NCI-H446 treated with DMSO at 0.1 percent for 48 hours (cell line): ENCODE results near the gene CLN6.
"Not testable (repeated sequence)": the region's sequence is repeated elsewhere in the genome, so short reads cannot be mapped to it uniquely, and the experiment has no call there.

ENCODE experiments used
- DNase-seq: peaks from one replicate; lab custom pipeline; 2025; lab: John Stamatoyannopoulos, UW

The CLN6 gene

GRCh38 chr15:68190048-68190447, 39.5 kb downstream of the CLN6 start:
- no peak for DNase-seq

DNA sequence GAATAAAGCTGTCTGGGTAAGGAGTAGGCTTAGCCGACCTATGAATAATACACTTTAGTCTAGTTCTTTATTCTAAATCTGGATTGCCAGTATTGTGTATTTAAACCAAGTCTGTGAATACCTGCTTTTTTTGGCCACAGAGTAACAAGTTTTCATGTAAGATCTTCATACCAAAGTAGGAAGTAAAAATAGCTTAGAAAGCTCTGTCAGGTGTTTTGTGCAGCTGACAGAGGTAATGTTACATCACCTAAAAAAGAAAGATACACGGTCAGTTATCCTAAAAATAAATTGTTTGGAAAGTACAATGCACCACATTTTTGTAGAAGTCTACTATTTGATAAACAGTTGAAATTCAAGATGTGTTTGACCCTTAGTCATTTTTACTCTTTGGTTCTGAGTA, 40.9 kb downstream of the CLN6 start:
- no peak for DNase-seq

GRCh38 chr15:68187559-68187958, 42.0 kb downstream of the CLN6 start:
- peak; percentile 88 for DNase-seq

DNA sequence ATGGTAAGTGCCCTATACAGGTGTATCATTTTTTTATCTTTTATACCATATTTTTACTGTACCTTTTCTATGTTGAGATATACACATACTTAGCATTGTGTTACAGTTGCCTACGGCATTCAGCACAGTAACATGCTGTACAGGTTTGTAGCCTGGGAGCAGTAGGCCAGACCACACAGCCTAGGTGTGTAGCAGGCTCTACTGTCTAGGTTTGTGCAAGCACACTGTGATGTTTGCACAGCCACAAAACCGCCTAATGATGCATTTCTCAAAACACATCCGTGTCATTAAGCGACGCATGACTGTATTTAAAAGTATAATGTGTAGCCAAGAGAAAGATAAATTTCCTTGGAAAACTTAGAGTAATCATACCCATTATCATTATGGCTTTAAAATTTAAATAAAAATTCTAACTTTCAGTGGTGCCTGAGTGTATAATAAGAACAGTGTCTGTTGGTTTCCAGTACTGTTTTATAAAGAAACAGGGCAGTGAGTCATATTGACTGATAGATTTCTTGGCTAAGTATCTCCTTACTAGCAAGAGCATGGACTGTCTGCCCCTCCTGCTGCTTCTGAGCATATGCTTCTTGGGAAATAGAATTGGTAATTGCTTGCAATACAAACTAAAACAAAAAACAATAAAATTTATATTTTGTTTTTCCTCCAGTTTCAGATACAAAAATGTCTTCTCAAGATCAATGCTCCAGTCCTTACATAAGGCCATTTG, 42.7 kb downstream of the CLN6 start:
- peak; percentile 56 for DNase-seq

DNA sequence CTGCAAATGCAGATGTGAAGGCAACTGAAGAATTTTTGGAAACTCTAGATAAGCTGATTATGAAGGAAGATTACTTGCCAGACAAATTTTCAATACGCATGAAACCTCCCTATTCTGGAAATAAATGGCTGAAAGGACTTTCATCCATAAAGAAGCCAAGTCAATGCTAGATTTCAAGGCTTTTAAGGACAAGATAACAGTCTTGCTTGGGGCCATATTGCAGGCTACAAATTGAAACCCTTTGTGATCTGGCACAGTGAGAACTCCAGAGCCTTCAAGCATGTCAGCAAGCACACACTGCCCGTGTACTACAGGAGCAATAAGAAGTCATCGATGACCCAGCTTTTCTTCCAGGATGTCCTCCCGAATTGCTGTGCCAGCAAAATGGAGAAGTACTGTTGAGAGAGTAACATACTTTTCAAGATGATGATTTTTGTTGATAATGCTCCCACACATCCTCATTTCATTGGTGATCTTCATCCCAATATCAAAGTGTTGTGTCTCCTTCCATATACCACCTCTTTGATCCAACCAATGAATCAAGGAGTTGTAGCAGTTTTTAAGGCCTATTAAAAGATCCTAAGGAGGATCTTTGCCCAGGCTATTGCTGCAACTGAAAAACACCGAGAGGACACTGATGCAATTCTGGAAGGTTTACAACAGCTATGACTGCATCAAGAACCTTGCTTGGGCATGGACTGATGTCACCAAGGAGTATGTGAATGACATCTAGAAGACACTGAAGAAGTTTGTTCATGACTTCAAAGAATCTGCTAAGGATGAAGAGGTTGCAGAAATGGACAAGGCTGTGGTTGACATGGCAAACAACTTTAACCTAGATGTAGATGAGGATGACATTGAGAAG, 44.7 kb downstream of the CLN6 start:
- DNase-seq, result no peak

DNA sequence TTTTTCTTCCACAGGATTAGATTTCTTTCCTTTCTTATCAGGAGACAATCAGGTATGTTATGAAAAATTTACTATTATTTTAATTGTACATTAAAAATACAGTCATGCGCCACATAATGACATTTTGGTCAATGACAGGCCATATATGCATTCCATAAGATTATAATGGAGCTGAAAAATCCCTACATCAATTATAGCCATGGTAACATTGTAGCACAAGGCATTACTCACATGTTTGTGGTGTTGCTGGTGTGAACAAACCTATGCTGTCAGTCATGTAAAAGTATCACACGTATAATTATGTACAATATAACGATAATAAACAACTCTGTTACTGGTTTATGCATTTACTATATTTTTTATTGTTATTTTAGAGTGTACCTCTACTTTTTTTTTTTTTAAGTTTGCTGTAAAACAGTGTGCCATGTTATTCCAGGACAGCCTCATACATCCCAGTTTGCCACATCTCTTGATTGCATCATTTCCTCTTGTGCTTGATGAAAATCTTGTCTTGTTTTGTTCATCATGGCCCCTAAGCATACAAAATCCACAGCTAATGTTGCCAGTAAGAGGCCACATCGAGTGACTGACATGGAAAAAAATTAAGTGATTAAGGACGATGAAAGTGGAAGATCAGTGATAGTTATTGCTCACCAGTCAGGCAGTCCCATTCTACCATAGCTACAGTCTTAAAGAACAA, 45.8 kb downstream of the CLN6 start:
- no peak for DNase-seq

DNA sequence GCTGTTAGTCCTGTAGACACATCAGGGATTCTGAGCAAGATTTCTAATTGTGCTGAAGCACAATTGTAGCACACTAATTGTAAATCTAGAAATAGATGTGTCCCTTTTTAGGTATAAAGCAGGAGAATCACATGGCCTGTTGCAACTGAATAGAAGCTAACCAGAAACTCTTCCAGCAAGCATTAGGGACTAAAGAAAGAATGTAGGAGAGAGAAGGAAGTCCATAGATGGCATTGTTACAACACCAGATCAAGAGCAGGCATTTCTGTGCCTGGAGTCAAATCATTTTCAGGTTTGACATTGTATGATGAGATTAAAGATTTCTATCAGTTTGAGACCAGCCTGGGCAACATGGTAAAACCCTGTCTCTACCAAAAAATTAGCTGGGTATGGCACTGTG, 51.8 kb downstream of the CLN6 start:
- no peak for DNase-seq

- DNase-seq, result no peak
These were observed 52.9 kb downstream of the CLN6 start for GRCh38 chr15:68176601-68177000.

DNA sequence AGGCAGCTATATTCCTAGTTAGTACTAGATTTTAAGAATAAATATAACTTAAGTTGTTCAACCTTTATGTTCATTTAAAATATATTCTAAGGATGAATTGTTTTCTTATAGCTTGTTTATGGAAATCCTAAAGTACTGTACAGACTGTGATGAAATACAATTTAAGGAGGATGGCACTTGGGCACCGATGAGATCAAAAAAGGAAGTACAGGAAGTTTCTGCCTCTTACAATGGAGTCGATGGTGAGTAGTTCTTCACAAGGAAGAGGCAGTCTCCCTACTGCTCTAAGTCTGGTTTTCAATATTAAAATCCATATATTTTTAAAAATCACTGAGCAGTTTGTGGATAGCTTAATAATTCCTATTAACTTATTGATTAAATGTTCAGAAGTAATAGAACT, 54.0 kb downstream of the CLN6 start:
- no peak for DNase-seq

- no peak for DNase-seq
These were observed 56.4 kb downstream of the CLN6 start for GRCh38 chr15:68173119-68173518.

- DNase-seq, result not testable (repeated sequence)
These were observed 57.5 kb downstream of the CLN6 start for GRCh38 chr15:68172037-68172436.

DNA sequence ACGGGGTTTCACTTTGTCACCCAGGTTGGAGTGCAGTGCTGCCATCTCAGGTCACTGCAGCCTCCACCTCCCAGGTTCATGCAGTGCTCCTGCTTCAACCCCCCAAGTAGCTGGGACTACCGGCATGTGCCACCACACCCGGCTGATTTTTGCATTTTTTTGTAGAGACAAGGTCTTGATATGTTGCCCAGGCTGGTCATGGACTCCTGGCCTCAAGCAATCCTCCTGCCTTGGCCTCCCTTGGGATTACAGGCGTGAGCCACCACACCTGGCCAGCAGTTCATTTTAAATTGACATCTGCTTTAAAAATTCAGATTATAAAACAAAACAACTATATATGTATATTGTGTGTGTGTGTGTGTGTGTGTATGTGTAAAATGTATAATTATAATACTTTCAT, 62.7 kb downstream of the CLN6 start:
- DNase-seq, result no peak

DNA sequence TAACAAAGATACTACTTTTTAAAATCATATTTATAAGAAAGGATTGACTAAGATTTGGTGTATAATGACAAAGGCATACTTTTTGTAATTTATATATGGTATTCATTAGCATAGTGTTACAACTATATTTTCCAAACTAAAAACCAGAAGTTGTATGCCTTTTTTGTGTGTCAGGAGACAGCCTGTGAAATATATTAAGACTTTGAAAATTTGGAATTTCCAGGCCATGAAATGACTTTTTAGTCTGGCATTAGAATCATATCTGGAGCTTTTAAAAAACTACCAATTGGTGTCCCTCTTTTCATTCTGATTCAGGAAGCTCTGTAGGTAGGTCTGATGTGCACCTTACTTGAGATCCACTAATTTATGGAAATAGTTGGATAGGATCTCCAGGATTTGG, 66.3 kb downstream of the CLN6 start:
- no peak for DNase-seq

DNA sequence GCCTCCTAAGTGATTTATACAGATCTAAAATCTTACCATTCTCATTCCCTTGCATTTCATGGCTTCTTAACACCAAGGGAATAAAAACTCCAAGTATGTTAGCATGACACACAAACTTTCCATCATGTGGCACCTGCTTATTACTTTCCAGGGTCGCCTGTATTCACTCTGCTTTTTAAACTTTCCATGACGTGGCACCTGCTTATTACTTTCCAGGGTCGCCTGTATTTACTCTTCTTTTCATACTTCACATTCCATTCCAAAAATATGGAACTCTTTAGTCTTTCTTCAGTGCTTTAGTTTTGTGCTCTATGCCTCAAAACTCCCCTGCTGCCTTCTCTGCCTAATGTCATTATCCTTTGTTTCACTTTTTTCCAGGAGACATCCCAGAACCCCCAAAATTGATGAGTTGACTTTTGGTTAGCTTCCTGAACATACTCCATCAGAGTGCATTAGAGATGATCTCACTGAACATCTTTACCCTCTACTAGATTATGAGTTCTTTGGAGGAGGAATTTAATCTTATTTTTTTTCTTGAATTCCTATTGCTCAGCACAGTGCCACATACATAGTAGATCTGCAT, 71.4 kb downstream of the CLN6 start:
- DNase-seq, result no peak

DNA sequence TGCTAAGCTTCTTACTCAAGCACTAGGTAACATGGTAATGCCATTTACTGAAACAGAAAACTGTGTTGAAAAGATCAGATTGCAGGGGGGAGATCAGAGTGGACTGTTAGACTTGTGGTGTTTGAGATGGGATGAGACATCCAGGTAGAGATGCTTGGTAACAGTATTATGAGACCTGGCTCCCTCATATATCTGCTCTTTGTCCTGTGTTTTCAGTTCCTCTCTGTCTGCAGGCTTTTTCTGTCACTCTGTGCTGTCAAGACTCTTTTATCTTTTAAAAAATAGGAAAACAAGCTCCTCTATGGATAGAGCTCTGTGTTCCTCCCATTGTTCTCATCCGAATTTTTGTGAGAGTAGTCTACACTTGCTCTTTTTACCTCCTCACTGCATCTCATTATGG, 72.5 kb downstream of the CLN6 start:
- DNase-seq, result no peak
